HepG2 (cell line): ENCODE measurements around the gene TMEM269. TPM values are rescaled to one million over a fixed set of nuclear protein-coding genes. Genes with fewer than 3 reads are reported as not detected.

ENCODE experiments used
- ARNT2 ChIP-seq: sonication (generic); formaldehyde crosslinking; IDR thresholded peaks from 2 replicates; pipeline ENCODE4 v1.8.0; 2022; ENCODE audit warnings: mild to moderate bottlenecking, low read depth, missing genetic modification reagents, moderate library complexity
- ARNTL ChIP-seq: sonication (generic); formaldehyde crosslinking; IDR thresholded peaks from 2 replicates; pipeline ENCODE4 v1.4.0; 2020; ENCODE audit warnings: mild to moderate bottlenecking, missing genetic modification reagents
- CBX2 ChIP-seq, 2 experiments: fragments of 200-600 bp in 1 of 2; sonication (generic); formaldehyde crosslinking in 1 of 2; IDR thresholded peaks; 2 replicates each; pipeline versions ENCODE4 v1.7.0 to v1.8.1; 2018 to 2022; ENCODE audit warnings: low read depth in 2 of 2, low read length in 1 of 2, mild to moderate bottlenecking in 1 of 2, missing genetic modification reagents in 1 of 2
- GABPA ChIP-seq, 2 experiments: IDR thresholded peaks; 2 replicates each; pipeline ENCODE4 v1.6.1; 2011 to 2016; ENCODE audit warnings: low read depth in 2 of 2, low read length in 1 of 2, missing biosample characterization in 1 of 2, missing genetic modification characterization in 1 of 2
- GATA4 ChIP-seq: sonication (generic); IDR thresholded peaks from 2 replicates; pipeline ENCODE4 v1.6.1; 2016; ENCODE audit warnings: antibody characterized with exemption, low read depth, borderline replicate concordance
- GLI4 ChIP-seq: sonication (generic); formaldehyde crosslinking; IDR thresholded peaks from 2 replicates; pipeline ENCODE4 v1.5.1; 2020; ENCODE audit warnings: missing genetic modification reagents, mild to moderate bottlenecking, moderate library complexity, borderline replicate concordance
- HCFC1 ChIP-seq: fragments of 150-350 bp; IDR thresholded peaks from 2 replicates; pipeline ENCODE4 v1.6.1; 2014; ENCODE audit warnings: low read depth, low read length
- HNRNPK ChIP-seq: fragments of 200-400 bp; formaldehyde crosslinking; IDR thresholded peaks from 2 replicates; pipeline ENCODE4 v1.6.1; 2018; ENCODE audit warnings: low read length, low read depth, moderate library complexity, mild to moderate bottlenecking; ENCODE audit not compliant: poor library complexity, severe bottlenecking
- KMT2B ChIP-seq: IDR thresholded peaks from 2 replicates; pipeline ENCODE4 v1.6.1; 2016; ENCODE audit warnings: missing genetic modification reagents, missing compliant biosample characterization
- LCORL ChIP-seq, 2 experiments: fragments of 450-650 bp in 1 of 2; sonication (generic) in 1 of 2; formaldehyde crosslinking in 1 of 2; IDR thresholded peaks; 2 replicates each; pipeline versions ENCODE4 v1.5.0 to v1.6.1; 2017 to 2020; ENCODE audit warnings: antibody characterized with exemption in 1 of 2, missing genetic modification reagents in 1 of 2
- PAF1 ChIP-seq: IDR thresholded peaks from 2 replicates; pipeline ENCODE4 v1.6.1; 2016; ENCODE audit warnings: missing genetic modification reagents, missing compliant biosample characterization
- RFX5 ChIP-seq: IDR thresholded peaks from 2 replicates; pipeline ENCODE4 v1.6.1; 2011; ENCODE audit warnings: low read depth, low read length, improper control_type of control experiment
- RNF2 ChIP-seq: fragments of 450-650 bp; conservative IDR thresholded peaks from 2 replicates; pipeline ENCODE4 v1.6.1; 2016; ENCODE audit warnings: low read depth
- ZFP36L2 ChIP-seq: sonication (generic); formaldehyde crosslinking; IDR thresholded peaks from 2 replicates; pipeline ENCODE4 v1.4.0; 2020; ENCODE audit warnings: missing genetic modification reagents
- ZNF160 ChIP-seq: sonication (generic); formaldehyde crosslinking; IDR thresholded peaks from 2 replicates; pipeline ENCODE4 v1.8.0; 2022; ENCODE audit warnings: mild to moderate bottlenecking, inconsistent platforms, missing genetic modification reagents
- ZNF292 ChIP-seq: sonication (generic); formaldehyde crosslinking; IDR thresholded peaks from 2 replicates; pipeline ENCODE4 v1.8.1; 2022; ENCODE audit warnings: mild to moderate bottlenecking, low read depth, missing genetic modification reagents, borderline replicate concordance
- ZNF660 ChIP-seq: sonication (generic); formaldehyde crosslinking; IDR thresholded peaks from 2 replicates; pipeline ENCODE4 v1.5.1; 2020; ENCODE audit warnings: mild to moderate bottlenecking, low read depth, missing genetic modification reagents, borderline replicate concordance
- ZNF781 ChIP-seq: sonication (generic); formaldehyde crosslinking; IDR thresholded peaks from 2 replicates; pipeline ENCODE4 v1.5.1; 2020; ENCODE audit warnings: borderline replicate concordance, mild to moderate bottlenecking, missing genetic modification reagents; ENCODE audit errors: not compliant biosample characterization
- ZNF879 ChIP-seq: sonication (generic); formaldehyde crosslinking; IDR thresholded peaks from 2 replicates; pipeline ENCODE4 v1.8.1; 2023; ENCODE audit warnings: missing genetic modification reagents
- ZSCAN22 ChIP-seq: sonication (generic); formaldehyde crosslinking; IDR thresholded peaks from 2 replicates; pipeline ENCODE4 v1.4.0; 2020; ENCODE audit warnings: mild to moderate bottlenecking, missing genetic modification reagents
- polyA plus RNA-seq, 8 experiments: library from polyadenylated mRNA; depleted of rRNA in 3 of 8; stranded (reverse) in 7 of 8; unstranded in 1 of 8; fragments of >200 nt; fragmentation: Illumina TruSeq in 4 of 8; extraction: Trizol in 4 of 8; gene quantifications; 2 replicates each; pipeline versions ENCODE4 v1.2.1 to v1.2.3, GENCODE V29; 2011 to 2016; ENCODE audit warnings: low read depth in 4 of 8, missing spikeins in 1 of 8, mixed read lengths in 1 of 8; ENCODE audit not compliant: insufficient read depth in 1 of 8
- total RNA-seq, 5 experiments: library from RNA; depleted of rRNA; stranded (reverse); fragments of >200 nt; fragmentation: Illumina TruSeq; extraction: Trizol; gene quantifications; 2 replicates each; pipeline ENCODE4 v1.2.3, GENCODE V29; 2016; ENCODE audit warnings: low read depth in 1 of 5
- TF ChIP-seq, protein P1 (sequence below): IDR thresholded peaks from 2 replicates; pipeline ENCODE4 v1.6.1; 2016; ENCODE audit warnings: missing genetic modification reagents, missing compliant biosample characterization
- TF ChIP-seq, protein P2 (sequence below): sonication (generic); formaldehyde crosslinking; IDR thresholded peaks from 2 replicates; pipeline ENCODE4 v1.5.1; 2020; ENCODE audit warnings: missing genetic modification reagents, mild to moderate bottlenecking, borderline replicate concordance
- TF ChIP-seq, protein P3 (sequence below): sonication (generic); formaldehyde crosslinking; IDR thresholded peaks from 2 replicates; pipeline ENCODE4 v1.5.0; 2020; ENCODE audit warnings: missing genetic modification reagents
- TF ChIP-seq, protein P4 (sequence below): IDR thresholded peaks from 2 replicates; pipeline ENCODE4 v1.6.1; 2016; ENCODE audit warnings: missing biosample characterization, missing genetic modification reagents, low read depth

TMEM269 gene
- total and polyA plus RNA-seq, 2 of the 13 experiments (the other 11 are each of a cell fraction or from before 2014, with no cell fraction given) = 0.15 to 0.21 TPM

DNA sequence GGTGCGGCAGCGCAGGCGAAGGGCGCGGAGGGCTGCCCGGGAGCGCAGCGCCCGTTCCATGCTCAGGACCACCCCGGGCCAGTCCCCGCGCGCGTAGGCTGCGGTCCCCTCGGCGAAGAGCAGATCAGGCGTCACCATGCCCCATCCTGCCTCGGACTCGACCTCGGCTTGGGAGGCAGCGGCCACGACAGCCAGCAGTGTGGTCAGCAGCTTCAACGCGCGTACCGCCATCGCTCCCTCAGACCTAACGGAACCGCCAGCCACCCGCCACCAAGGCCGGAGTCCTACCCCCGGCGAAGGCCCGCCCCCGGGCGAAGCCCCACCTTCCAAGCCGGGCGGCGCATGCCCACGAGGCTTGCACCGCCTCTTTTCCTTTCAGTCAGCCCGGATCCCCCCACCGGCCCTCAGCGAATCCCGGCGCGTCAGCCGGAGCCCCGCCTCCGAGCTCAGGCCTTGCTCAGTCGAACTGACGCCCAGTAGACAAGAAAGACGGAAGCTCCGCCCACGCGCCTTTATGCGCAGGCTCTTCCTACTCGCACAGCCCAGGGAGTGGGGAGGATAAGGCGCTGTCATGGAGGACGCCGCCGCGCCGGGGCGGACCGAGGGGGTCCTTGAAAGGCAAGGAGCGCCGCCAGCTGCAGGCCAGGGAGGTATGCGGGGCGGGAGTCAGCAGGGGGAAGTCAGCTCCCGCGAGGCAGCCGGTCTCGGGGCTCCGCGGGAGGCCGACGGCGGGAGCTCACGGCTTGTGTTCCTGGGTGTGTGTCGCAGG, 17.9 kb upstream of the TMEM269 start, which contains the start of the genes C1orf50 and P3H1 (continued):
- TF ChIP-seq GATA4 = peak; percentile 37; the same call in 1 of the 2 replicates
- TF ChIP-seq ARNTL (CRISPR knock-in tag) = peak; percentile 33; the same call in 1 of the 2 replicates
- no peak for TF ChIP-seq RFX5
- TF ChIP-seq CBX2 (IDR thresholded peaks at IDR 0.05; ENCODE audit: low read depth, low read length) = no peak
- no peak for TF ChIP-seq CBX2 (CRISPR knock-in tag; IDR thresholded peaks at IDR 0.05; ENCODE audit: low read depth)
- TF ChIP-seq, protein P1, sequence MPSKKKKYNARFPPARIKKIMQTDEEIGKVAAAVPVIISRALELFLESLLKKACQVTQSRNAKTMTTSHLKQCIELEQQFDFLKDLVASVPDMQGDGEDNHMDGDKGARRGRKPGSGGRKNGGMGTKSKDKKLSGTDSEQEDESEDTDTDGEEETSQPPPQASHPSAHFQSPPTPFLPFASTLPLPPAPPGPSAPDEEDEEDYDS (CRISPR knock-in tag) = peak; percentile 95
- TF ChIP-seq KMT2B (CRISPR knock-in tag) = no peak; the same call in 1 of the 2 replicates
- TF ChIP-seq ZNF660 (CRISPR knock-in tag) = no peak
- TF ChIP-seq, protein P2, sequence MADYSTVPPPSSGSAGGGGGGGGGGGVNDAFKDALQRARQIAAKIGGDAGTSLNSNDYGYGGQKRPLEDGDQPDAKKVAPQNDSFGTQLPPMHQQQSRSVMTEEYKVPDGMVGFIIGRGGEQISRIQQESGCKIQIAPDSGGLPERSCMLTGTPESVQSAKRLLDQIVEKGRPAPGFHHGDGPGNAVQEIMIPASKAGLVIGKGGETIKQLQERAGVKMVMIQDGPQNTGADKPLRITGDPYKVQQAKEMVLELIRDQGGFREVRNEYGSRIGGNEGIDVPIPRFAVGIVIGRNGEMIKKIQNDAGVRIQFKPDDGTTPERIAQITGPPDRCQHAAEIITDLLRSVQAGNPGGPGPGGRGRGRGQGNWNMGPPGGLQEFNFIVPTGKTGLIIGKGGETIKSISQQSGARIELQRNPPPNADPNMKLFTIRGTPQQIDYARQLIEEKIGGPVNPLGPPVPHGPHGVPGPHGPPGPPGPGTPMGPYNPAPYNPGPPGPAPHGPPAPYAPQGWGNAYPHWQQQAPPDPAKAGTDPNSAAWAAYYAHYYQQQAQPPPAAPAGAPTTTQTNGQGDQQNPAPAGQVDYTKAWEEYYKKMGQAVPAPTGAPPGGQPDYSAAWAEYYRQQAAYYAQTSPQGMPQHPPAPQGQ (CRISPR knock-in tag) = no peak; the same call in 1 of the 2 replicates
- TF ChIP-seq GABPA (IDR thresholded peaks at IDR 0.05; ENCODE audit: low read depth, low read length) = no peak
- TF ChIP-seq GABPA (CRISPR knock-in tag; IDR thresholded peaks at IDR 0.05; ENCODE audit: low read depth) = peak; percentile 69; the same call in 1 of the 2 replicates
- TF ChIP-seq ZNF781 (CRISPR knock-in tag) = peak; percentile 90
- TF ChIP-seq, protein P3, sequence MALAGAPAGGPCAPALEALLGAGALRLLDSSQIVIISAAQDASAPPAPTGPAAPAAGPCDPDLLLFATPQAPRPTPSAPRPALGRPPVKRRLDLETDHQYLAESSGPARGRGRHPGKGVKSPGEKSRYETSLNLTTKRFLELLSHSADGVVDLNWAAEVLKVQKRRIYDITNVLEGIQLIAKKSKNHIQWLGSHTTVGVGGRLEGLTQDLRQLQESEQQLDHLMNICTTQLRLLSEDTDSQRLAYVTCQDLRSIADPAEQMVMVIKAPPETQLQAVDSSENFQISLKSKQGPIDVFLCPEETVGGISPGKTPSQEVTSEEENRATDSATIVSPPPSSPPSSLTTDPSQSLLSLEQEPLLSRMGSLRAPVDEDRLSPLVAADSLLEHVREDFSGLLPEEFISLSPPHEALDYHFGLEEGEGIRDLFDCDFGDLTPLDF (CRISPR knock-in tag) = no peak
- no peak for TF ChIP-seq RNF2
- no peak for TF ChIP-seq HNRNPK
- no peak; the same call in none of the 2 replicates for TF ChIP-seq ARNT2
- peak; percentile 70; the same call in 1 of the 2 replicates for TF ChIP-seq GLI4
- TF ChIP-seq ZNF160 = peak; percentile 29; the same call in 1 of the 2 replicates
- TF ChIP-seq LCORL (IDR thresholded peaks at IDR 0.05) = no peak
- no peak for TF ChIP-seq LCORL (CRISPR knock-in tag; IDR thresholded peaks at IDR 0.05)
- TF ChIP-seq, protein P4, sequence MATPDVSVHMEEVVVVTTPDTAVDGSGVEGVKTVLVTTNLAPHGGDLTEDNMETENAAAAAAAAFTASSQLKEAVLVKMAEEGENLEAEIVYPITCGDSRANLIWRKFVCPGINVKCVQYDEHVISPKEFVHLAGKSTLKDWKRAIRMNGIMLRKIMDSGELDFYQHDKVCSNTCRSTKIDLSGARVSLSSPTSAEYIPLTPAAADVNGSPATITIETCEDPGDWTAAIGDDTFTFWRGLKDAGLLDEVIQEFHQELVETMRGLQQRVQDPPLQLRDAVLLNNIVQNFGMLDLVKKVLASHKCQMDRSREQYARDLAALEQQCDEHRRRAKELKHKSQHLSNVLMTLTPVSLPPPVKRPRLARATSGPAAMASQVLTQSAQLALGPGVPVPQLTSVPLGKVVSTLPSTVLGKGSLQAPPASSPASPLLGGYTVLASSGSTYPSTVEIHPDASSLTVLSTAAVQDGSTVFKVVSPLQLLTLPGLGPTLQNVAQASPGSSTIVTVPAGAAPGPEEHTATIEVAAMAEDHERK (CRISPR knock-in tag) = no peak
- TF ChIP-seq ZSCAN22 = no peak
- TF ChIP-seq PAF1 = no peak
- no peak for TF ChIP-seq HCFC1
- no peak for TF ChIP-seq ZNF292 (CRISPR knock-in tag)
- no peak for TF ChIP-seq ZNF879
- TF ChIP-seq ZFP36L2 (CRISPR knock-in tag) = no peak
